Activated T-cell treated with anti-CD3 and anti-CD28 coated beads, Interleukin-2, amount 50 U/mL, for 4 hours (primary cell): Measurements from ENCODE around the gene CARD19. TPM values are rescaled to one million over a fixed set of nuclear protein-coding genes. Genes with fewer than 3 reads are reported as not detected.

Experiments used
- ATAC-seq, 2 donors: fragments of 200-7000 bp; cut with Tn5 transposase; one replicate each; pipeline ENCODE4 v1.10.0; 2021
- DNase-seq: peaks from one replicate; pipeline ENCODE4 v3.0.0-alpha.2; 2020
- H3K27me3 Mint-ChIP-seq: one replicate; pipeline ENCODE4 v1.8.0; 2021; ENCODE audit warnings: low read depth, mixed read lengths
- H3K36me3 Mint-ChIP-seq: one replicate; pipeline ENCODE4 v1.8.0; 2022; ENCODE audit warnings: mixed read lengths; ENCODE audit not compliant: insufficient read depth
- H3K4me1 Mint-ChIP-seq: one replicate; pipeline ENCODE4 v1.8.0; 2021; ENCODE audit warnings: low read depth, mixed read lengths
- H3K4me3 Mint-ChIP-seq: one replicate; pipeline ENCODE4 v1.8.0; 2021; ENCODE audit warnings: mild to moderate bottlenecking, moderate library complexity, mixed read lengths
- H3K9me3 Mint-ChIP-seq: one replicate; pipeline ENCODE4 v1.8.0; 2021; ENCODE audit warnings: mixed read lengths
- total RNA-seq, 3 donors: library from RNA; stranded (reverse); gene quantifications; one replicate each; pipeline ENCODE4 v1.2.1, GENCODE V29; 2021

CARD19 gene
- total RNA-seq, 3 donors from 2014 or later = 25.5 to 33.8 (median 28.4) TPM

GRCh38 chr9:93076792-93077128 is 19.3 kb upstream of the CARD19 start:
- Mint-ChIP-seq H3K4me3 (no peak overlapping the region), H3K9me3 (no peaks in the 10 kb centered on the region), H3K36me3 (peaks cover 14% of the 10 kb centered on the region), H3K27me3 (no peaks in the 10 kb centered on the region), H3K4me1 (peaks cover 37% of the 10 kb centered on the region)
- no peak for ATAC-seq
- no peak for DNase-seq

- ATAC-seq (no peak), DNase-seq (no peak)
- Mint-ChIP-seq H3K4me3 (no peak overlapping the region), H3K36me3 (peaks cover 16% of the 10 kb centered on the region), H3K9me3 (no peaks in the 10 kb centered on the region), H3K4me1 (peaks cover 37% of the 10 kb centered on the region), H3K27me3 (no peaks in the 10 kb centered on the region)
These were observed 18.6 kb upstream of the CARD19 start for GRCh38 chr9:93077367-93077766.

GRCh38 chr9:93077811-93078210 is 18.2 kb upstream of the CARD19 start:
- DNase-seq = no peak
- no peak overlapping the region for H3K4me3 Mint-ChIP-seq
- H3K9me3 Mint-ChIP-seq = no peaks in the 10 kb centered on the region
- H3K4me1 Mint-ChIP-seq = peaks cover 37% of the 10 kb centered on the region
- H3K36me3 Mint-ChIP-seq = peaks cover 16% of the 10 kb centered on the region
- no peak for ATAC-seq
- no peaks in the 10 kb centered on the region for H3K27me3 Mint-ChIP-seq

- H3K4me1 Mint-ChIP-seq = peaks cover 43% of the 10 kb centered on the region
- DNase-seq (no peak), ATAC-seq (no peak)
- H3K27me3 Mint-ChIP-seq = no peaks in the 10 kb centered on the region
- no peaks in the 10 kb centered on the region for H3K9me3 Mint-ChIP-seq
- peaks cover 20% of the 10 kb centered on the region for H3K36me3 Mint-ChIP-seq
- H3K4me3 Mint-ChIP-seq = no peak overlapping the region
These were observed 16.6 kb upstream of the CARD19 start for GRCh38 chr9:93079371-93079770.

- Mint-ChIP-seq H3K4me1 (peaks cover 36% of the 10 kb centered on the region), H3K27me3 (no peaks in the 10 kb centered on the region), H3K4me3 (no peak overlapping the region), H3K36me3 (peaks cover 22% of the 10 kb centered on the region), H3K9me3 (no peaks in the 10 kb centered on the region)
- ATAC-seq (no peak), DNase-seq (no peak)
These were observed 15.6 kb upstream of the CARD19 start for GRCh38 chr9:93080406-93080805.

- Mint-ChIP-seq H3K4me1 (peaks cover 31% of the 10 kb centered on the region), H3K9me3 (no peaks in the 10 kb centered on the region), H3K4me3 (no peak overlapping the region), H3K36me3 (peaks cover 28% of the 10 kb centered on the region), H3K27me3 (no peaks in the 10 kb centered on the region)
- ATAC-seq (no peak), DNase-seq (no peak)
These were observed 14.9 kb upstream of the CARD19 start for GRCh38 chr9:93081081-93081529.

GRCh38 chr9:93081931-93082330 is 14.1 kb upstream of the CARD19 start:
- ATAC-seq (no peak), DNase-seq (no peak)
- Mint-ChIP-seq H3K4me3 (no peak overlapping the region), H3K27me3 (no peaks in the 10 kb centered on the region), H3K4me1 (peaks cover 25% of the 10 kb centered on the region), H3K36me3 (peaks cover 33% of the 10 kb centered on the region), H3K9me3 (no peaks in the 10 kb centered on the region)

GRCh38 chr9:93082841-93083411 is 13.1 kb upstream of the CARD19 start:
- ATAC-seq (peak; percentile 24 to 36), DNase-seq (no peak)
- Mint-ChIP-seq H3K4me3 (no peak overlapping the region), H3K27me3 (no peaks in the 10 kb centered on the region), H3K4me1 (peaks cover 21% of the 10 kb centered on the region), H3K9me3 (no peaks in the 10 kb centered on the region), H3K36me3 (peaks cover 30% of the 10 kb centered on the region)

GRCh38 chr9:93083592-93084470 is 12.2 kb upstream of the CARD19 start:
- no peaks in the 10 kb centered on the region for H3K27me3 Mint-ChIP-seq
- no peaks in the 10 kb centered on the region for H3K9me3 Mint-ChIP-seq
- DNase-seq (no peak), ATAC-seq (peak; percentile 86 to 92)
- peak overlapping the region; percentile 1 for H3K4me3 Mint-ChIP-seq
- H3K4me1 Mint-ChIP-seq = peaks cover 21% of the 10 kb centered on the region
- H3K36me3 Mint-ChIP-seq = peaks cover 30% of the 10 kb centered on the region

- DNase-seq (no peak), ATAC-seq (no peak)
- Mint-ChIP-seq H3K27me3 (no peaks in the 10 kb centered on the region), H3K36me3 (peaks cover 28% of the 10 kb centered on the region), H3K9me3 (no peaks in the 10 kb centered on the region), H3K4me1 (peaks cover 25% of the 10 kb centered on the region), H3K4me3 (no peak overlapping the region)
These were observed 11.5 kb upstream of the CARD19 start for GRCh38 chr9:93084471-93084881.

GRCh38 chr9:93085676-93086075 is 10.3 kb upstream of the CARD19 start:
- Mint-ChIP-seq H3K4me1 (peaks cover 35% of the 10 kb centered on the region), H3K4me3 (no peak overlapping the region), H3K9me3 (no peaks in the 10 kb centered on the region), H3K27me3 (no peaks in the 10 kb centered on the region), H3K36me3 (peaks cover 23% of the 10 kb centered on the region)
- ATAC-seq (no peak), DNase-seq (no peak)

GRCh38 chr9:93086447-93087224 is 9.4 kb upstream of the CARD19 start:
- Mint-ChIP-seq H3K4me3 (no peak overlapping the region), H3K36me3 (peaks cover 25% of the 10 kb centered on the region), H3K9me3 (peaks cover 6% of the 10 kb centered on the region), H3K4me1 (peaks cover 41% of the 10 kb centered on the region), H3K27me3 (no peaks in the 10 kb centered on the region)
- ATAC-seq (no peak), DNase-seq (no peak)

- Mint-ChIP-seq H3K27me3 (no peaks in the 10 kb centered on the region), H3K4me1 (peaks cover 45% of the 10 kb centered on the region), H3K4me3 (no peak overlapping the region), H3K36me3 (peaks cover 22% of the 10 kb centered on the region), H3K9me3 (peaks cover 9% of the 10 kb centered on the region)
- DNase-seq (no peak), ATAC-seq (no peak)
These were observed 7.9 kb upstream of the CARD19 start for GRCh38 chr9:93087971-93088655.

- Mint-ChIP-seq H3K36me3 (peaks cover 20% of the 10 kb centered on the region), H3K27me3 (no peaks in the 10 kb centered on the region), H3K4me3 (no peak overlapping the region), H3K9me3 (peaks cover 9% of the 10 kb centered on the region), H3K4me1 (peaks cover 46% of the 10 kb centered on the region)
- ATAC-seq (no peak), DNase-seq (no peak)
These were observed 7.4 kb upstream of the CARD19 start for GRCh38 chr9:93088656-93089015.
